ENCODE data around the gene NOP16.

Gene NOP16

GRCh38 chr5:176388003-176388443 lies 375 bp downstream of the NOP16 start:
- in situ Hi-C loops (cut with HindIII; ENCODE audit: low sequenced_read_pairs) = no loop called here

DNA sequence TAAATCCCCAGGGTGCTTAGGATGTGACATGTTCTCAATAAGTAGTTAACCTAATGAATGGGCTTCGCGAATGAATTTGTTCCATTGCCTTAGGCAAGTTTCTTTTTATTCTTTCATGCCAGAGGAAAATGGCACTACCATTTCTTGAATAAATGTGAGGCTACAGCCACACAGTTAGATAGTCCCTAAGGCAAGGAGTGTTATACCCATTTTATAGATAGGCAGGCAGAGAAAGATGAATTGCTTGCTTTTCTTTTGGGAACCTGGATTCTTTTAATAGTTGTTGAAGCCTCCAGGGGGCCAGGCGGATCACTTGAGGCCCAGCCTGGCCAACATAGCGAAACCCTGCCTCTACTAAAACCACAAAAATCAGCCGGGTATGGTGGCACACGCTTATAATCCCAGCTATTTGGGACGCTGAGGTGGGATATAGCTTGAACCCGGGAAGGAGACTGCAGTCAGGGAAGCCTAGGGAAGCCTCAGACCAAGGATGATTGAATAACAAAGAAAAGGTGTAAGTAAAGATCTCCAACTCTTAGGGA lies 943 bp downstream of the NOP16 start:
- in situ Hi-C loops (cut with HindIII; ENCODE audit: low sequenced_read_pairs) = no loop called here

GRCh38 chr5:176386491-176386890 lies 1.9 kb downstream of the NOP16 start:
- in situ Hi-C loops (cut with HindIII; ENCODE audit: low sequenced_read_pairs) = no loop called here

GRCh38 chr5:176384991-176385390 lies 3.4 kb downstream of the NOP16 start:
- in situ Hi-C loops (cut with HindIII; ENCODE audit: low sequenced_read_pairs) = no loop called here

DNA sequence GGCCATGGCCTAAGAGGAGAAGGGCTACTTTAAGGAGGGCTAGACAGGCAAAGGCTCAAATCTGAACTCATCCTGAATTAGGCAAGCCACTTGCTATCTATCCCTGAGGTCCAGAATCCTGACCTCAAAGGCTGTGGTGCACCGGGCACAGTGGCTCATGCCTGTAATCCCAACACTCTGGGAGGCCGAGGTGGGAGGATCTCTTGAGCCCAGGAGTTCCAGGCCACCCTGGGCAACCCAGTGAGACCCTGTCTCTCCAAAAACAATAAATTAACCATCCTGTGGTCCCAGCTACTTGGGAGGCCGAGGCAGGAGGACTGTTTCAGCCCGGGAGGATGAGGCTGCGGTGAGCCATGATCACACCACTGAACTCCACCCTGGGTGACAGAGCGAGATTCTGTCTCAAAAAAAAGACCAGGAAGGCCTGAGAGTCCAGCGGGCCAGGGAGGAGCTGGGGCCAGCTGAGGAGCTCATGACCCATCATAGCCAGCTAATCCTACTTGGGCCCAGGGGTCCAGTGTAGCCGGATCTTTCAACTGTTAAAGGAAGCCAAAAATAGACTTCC lies 4.0 kb downstream of the NOP16 start:
- in situ Hi-C loops (cut with HindIII; ENCODE audit: low sequenced_read_pairs) = no loop called here

GRCh38 chr5:176383961-176384360 lies 4.4 kb downstream of the NOP16 start:
- in situ Hi-C loops (cut with HindIII; ENCODE audit: low sequenced_read_pairs) = no loop called here

DNA sequence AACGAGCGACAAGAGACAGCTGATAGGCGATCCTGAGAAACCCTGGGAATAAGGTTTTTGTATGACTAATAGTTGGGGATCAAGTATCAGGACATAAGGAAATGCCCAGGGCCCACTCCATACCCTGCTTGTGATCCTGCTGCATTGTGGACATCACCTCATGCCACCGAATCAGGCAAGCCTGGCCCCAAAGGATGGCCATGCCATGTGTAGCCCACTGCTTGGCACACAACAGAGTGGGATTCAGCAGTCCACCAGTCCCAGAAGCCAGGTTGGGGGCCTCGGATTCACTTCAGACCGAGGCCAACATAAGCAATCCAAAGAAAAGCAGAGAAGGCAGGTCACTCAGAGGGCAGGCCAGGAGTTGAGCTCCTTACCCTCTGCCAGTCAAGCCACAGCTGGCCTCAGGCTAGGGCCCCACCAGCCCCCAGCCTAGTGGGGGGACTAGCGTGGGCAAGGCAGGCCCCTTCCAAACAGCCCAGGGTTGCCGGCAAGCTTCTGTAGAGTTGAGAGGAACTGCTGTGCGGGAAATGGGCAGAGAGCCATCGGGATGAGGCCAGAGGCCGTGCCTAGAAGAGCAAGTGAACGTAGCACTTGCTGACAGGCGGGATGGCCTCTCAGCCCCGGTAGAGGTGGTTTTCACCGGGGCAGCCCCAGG lies 5.0 kb downstream of the NOP16 start:
- in situ Hi-C loops (cut with HindIII; ENCODE audit: low sequenced_read_pairs) = no loop called here

- in situ Hi-C loops (cut with HindIII; ENCODE audit: low sequenced_read_pairs) = no loop called here
These were observed 5.7 kb downstream of the NOP16 start for GRCh38 chr5:176382721-176383120.

DNA sequence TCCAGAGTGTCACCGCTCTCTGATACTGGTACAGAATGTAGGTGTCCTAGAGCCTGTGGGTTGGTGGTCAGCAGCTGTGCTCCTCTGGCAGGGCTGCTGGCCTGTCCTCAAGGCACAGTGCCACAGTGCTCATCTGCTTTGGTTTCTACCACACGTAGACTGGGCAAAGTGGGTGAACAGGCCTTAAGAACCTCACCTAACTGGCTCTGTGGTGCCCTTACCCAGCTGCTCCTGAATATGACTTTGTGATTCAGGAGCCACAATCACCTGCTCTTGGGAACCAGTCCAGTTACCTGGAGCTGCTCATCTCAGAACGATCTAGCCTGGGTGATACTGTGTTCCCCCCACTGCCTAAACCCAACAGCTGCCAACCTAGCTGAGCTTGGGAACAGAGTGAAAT lies 6.4 kb downstream of the NOP16 start:
- in situ Hi-C loops (cut with HindIII; ENCODE audit: low sequenced_read_pairs) = no loop called here

DNA sequence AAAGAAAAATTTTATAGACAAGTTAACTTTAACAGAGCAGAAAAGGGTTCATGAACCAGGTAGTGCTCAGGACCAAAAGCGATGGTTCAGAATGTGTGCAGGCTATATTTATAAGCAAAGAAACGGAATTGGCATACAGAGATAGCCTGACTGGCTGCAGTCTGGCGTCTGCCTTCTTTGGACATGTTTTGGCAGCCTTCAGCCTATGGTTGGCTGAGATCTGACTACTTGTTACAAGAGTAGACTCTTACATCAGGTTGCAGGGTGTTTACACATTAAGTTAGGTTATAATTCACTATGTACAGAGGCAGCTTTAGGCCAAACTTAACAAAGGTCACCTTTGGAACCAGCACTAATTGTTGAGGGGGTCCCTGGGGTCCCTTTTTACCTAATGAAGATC lies 7.0 kb downstream of the NOP16 start:
- in situ Hi-C loops (cut with HindIII; ENCODE audit: low sequenced_read_pairs) = no loop called here

- in situ Hi-C loops (cut with HindIII; ENCODE audit: low sequenced_read_pairs) = no loop called here
These were observed 8.5 kb downstream of the NOP16 start for GRCh38 chr5:176379881-176380280.

GRCh38 chr5:176373100-176373818 lies 15.1 kb downstream of the NOP16 start:
- in situ Hi-C loops (cut with HindIII; ENCODE audit: low sequenced_read_pairs) = no loop called here

DNA sequence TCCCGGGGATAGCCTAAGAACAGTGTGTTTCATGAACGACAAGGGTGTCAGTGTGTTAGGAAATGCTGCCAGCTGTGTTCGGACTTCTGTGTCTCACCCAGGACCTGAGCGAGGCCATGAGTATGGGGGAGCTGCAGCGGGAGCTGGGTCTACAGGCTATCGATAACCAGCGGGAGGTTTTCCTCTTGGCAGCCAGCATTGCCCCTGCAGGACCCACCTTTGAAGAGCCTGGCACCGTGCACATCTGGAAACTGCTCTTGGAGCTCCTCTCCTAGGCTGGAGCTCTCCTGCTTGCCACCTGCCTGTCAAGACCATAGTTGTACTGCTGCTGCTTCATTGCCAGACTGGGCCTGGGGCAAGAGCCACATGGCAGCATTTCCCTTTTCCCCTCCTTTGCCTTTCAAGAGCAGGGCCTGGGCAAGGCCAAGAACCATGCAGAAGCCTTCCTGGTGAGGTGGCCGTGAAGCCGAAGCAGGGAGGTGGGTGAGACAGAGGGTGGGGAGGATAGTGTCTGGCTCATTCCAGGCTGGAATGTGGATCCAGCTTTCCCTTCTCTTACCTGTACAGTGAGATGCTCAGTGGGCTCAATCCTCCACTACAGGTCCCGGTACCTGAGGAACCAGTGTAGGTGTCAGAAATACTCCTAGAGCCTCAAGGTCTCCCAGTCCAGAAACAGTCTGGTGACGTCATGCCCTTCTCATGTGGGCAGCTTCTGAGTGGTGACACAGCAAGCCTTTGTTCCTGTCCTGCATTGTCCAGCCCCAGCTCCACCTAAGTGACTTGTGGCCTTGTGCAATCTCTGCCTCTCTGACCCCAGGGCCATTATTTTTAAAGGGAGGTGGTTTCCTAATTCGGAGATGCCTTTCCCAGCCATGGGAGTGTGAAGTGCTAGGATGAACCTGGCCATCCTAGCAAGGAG lies 16.5 kb downstream of the NOP16 start:
- in situ Hi-C loops (cut with HindIII; ENCODE audit: low sequenced_read_pairs) = no loop called here

- in situ Hi-C loops (cut with HindIII; ENCODE audit: low sequenced_read_pairs) = no loop called here
These were observed 18.3 kb downstream of the NOP16 start for GRCh38 chr5:176369934-176370711.

- in situ Hi-C loops (cut with HindIII; ENCODE audit: low sequenced_read_pairs) = no loop called here
These were observed 19.7 kb downstream of the NOP16 start for GRCh38 chr5:176368726-176369125.

DNA sequence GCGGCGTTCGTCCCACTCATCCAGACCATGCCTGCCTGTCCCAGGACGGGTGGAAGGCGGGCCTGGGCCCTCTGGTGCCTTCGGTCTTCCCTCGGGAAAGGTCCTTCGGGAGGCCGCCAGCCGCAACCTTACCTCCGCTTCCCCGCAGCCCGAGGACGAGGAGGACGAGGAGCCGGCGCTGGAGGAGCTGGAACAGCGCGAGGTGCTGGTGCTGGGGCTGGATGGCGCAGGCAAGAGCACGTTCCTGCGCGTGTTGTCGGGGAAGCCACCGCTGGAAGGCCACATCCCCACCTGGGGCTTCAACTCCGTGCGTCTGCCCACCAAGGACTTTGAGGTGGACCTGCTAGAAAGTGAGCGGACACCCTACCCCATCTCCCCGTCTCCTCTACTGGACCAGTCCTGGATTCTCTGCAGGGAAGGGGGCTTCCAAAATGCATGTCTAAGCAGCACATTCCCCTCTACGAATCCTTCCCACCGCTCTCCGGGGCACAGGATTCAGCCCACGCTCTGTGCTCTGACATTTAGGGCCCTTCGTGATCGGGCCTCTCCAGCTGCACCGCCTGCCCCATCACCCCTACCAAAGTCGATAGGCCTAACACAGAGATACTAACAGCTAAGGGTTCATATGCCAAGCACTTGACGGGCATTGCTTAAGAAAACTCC lies 22.0 kb downstream of the NOP16 start:
- in situ Hi-C loops (cut with HindIII; ENCODE audit: low sequenced_read_pairs) = no loop called here

DNA sequence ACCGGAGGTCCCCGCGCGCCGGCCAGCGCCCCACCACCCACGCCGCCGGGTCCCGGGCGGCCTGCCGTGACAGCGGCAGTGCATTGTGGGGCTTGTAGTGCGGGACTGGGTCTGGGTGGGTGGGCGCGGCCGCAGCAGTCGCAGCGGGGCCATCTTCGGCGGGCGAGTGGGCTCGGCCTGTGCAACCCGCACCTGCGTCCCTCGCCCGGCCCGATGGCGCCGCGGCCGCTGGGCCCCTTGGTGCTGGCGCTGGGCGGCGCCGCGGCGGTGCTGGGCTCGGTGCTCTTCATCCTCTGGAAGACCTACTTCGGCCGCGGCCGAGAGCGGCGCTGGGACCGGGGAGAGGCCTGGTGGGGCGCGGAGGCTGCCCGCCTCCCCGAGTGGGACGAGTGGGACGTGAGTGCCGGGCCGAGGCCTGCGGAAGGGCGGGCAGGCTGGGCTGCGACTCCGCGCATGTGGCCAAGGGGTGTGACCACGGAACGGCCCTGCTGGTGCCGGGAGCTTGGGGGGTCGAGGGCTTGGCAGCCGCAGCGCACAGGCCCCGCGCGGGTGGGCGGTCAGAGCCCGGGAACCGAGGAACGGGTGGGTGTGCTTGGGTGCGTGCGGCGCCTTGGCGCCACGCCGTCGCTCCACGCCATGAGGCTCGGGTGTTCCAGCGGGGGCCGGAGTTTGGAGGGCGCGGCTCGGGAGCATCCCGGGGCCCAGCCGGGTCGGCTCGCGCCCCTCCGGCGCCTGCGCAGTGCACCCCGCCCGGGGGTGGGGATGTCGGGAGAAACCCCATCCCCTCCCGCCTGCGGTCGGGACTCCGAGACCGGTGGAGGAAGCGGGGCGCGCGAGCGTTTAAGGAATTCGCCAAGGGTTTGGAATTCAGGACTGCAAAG lies 22.8 kb downstream of the NOP16 start, which contains the start of gene ARL10:
Gene ARL10, plus strand, starts transcription at position 137 of the 881 bp plus-strand sequence. Its CDS starts 77 bp downstream, at position 214.
- in situ Hi-C loops (cut with HindIII; ENCODE audit: low sequenced_read_pairs) = no loop called here

- in situ Hi-C loops (cut with HindIII; ENCODE audit: low sequenced_read_pairs) = no loop called here
These were observed 23.5 kb downstream of the NOP16 start for GRCh38 chr5:176364765-176365350.
